D721Med (cell line): ENCODE results near the gene IMPG2.

Source experiments
- DNase-seq: peaks from one replicate; pipeline ENCODE4 v3.0.0; 2011; ENCODE audit warnings: low spot score; ENCODE audit not compliant: insufficient read length
- FAIRE-seq: peaks from 2 replicates; lab custom pipeline; 2011; peaks lifted over from hg19 to GRCh38; lab: Jason Lieb, UNC
- TF ChIP-seq, protein P1 (sequence below): IDR thresholded peaks from 2 replicates; pipeline ENCODE4 v1.5.1; 2012; ENCODE audit warnings: mild to moderate bottlenecking, control low read depth; ENCODE audit not compliant: insufficient read depth; ENCODE audit errors: missing control alignments

Gene IMPG2

GRCh38 chr3:101252945-101253344, 67.4 kb downstream of the IMPG2 start:
- FAIRE-seq (no peak), DNase-seq (no peak)
- TF ChIP-seq, protein P1, sequence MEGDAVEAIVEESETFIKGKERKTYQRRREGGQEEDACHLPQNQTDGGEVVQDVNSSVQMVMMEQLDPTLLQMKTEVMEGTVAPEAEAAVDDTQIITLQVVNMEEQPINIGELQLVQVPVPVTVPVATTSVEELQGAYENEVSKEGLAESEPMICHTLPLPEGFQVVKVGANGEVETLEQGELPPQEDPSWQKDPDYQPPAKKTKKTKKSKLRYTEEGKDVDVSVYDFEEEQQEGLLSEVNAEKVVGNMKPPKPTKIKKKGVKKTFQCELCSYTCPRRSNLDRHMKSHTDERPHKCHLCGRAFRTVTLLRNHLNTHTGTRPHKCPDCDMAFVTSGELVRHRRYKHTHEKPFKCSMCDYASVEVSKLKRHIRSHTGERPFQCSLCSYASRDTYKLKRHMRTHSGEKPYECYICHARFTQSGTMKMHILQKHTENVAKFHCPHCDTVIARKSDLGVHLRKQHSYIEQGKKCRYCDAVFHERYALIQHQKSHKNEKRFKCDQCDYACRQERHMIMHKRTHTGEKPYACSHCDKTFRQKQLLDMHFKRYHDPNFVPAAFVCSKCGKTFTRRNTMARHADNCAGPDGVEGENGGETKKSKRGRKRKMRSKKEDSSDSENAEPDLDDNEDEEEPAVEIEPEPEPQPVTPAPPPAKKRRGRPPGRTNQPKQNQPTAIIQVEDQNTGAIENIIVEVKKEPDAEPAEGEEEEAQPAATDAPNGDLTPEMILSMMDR, result no peak

GRCh38 chr3:101252307-101252706, 68.1 kb downstream of the IMPG2 start:
- DNase-seq (no peak), FAIRE-seq (no peak)
- TF ChIP-seq, protein P1, result no peak

DNA sequence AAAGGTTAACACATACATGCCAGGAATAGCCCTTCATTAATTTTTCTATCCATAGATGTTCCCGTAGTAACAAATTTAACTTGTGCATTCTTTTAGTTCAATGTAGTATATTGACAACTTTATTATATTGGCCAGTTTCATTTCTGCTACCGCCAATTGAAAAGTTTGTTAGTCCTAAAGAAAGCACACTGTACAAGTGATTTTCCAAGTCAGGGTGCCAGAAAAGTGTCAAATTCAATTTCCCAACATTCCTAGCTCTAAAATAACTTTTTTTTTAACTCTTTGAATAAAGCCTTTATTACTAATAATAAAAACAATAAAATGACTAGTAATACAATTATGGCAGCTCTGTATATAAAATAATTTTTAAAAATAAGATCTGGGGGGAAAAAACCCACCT, 68.9 kb downstream of the IMPG2 start:
- DNase-seq (no peak), FAIRE-seq (no peak)
- TF ChIP-seq, protein P1, result no peak

GRCh38 chr3:101249522-101249921, 70.9 kb downstream of the IMPG2 start:
- FAIRE-seq, result no peak
- TF ChIP-seq, protein P1, result no peak

DNA sequence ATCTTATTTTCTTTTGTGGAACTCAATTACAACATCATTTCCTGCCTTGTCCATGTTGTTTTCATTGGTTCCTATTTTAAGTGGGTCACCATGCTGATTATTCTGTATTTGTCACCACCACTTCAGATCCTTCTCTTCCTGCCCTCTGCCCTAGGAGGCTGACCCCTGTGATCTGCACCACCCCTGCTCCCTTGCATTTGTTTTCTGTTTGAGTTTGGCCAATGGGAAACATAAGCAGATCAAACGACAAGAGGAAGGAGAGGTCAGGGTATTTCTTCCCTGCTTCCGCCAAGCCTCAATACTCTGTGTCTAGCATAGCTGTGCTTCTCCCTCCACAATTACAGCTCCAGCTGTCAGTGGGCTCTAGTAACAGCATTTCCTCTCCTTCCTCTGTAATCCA, 71.6 kb downstream of the IMPG2 start:
- TF ChIP-seq, protein P1, result no peak
- no peak for DNase-seq
- FAIRE-seq, result no peak

More at GRCh38 chr3:101249522-101249921, 70.9 kb downstream of the IMPG2 start:
- DNase-seq, result no peak

DNA sequence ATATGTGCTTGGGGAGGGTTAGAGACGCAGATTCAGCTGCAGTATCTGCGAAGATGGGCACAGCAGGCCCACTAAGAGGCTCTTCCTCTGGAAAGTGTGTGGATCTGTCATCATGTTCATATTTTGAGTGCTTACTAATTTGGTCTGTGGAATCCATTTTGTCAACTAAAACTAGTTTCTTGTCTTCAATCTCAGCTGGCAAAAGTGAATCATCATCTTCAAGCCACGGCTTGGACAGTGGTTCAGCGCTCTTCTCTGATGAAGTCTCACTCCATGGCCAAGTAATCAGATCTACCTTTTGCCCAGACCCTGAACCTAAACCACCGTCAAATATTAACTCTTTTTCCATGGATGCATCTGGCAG, 76.2 kb downstream of the IMPG2 start:
- TF ChIP-seq, protein P1, result no peak
- no peak for DNase-seq
- FAIRE-seq, result no peak

DNA sequence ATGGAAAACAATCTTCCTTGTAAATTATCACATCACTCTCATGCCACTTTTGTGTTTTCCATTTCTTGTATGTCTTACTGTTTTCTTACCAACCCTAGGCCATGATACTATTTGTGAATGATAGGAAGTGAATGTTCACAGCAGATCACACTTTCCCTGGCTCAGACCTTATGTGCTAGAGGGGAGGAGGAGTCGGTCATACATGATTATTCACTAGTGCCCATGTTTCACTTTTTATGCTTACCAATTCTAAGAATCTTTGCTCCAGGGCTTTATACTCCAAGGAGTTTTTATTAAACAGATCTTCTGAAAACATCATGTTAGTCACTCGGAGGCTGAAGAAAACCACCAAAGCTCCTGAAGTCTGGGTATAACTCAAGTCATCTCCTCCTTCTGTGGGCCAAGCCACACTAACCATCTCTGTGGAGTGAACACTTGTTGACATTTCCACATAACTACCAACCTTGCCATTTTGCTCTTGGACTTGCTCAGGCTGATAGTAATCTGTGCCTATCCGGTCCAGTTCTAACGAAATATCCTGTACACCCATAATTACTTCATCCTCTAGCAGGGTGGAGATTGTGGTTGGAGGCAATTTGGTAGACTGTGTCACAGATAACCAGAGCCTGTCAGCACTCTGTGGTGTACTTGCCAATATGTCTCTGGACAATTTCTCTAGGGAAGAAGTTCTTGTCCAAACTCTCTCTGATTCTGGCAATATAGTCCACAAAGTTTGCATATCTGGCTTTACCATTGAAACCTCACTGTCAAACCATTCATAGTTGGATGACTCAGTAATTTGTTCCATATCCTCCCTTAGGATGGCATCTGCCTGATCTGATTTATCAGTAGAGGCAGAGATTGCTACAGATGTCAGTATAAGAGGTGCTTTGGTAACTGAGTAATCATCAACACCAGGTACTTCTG, 76.8 kb downstream of the IMPG2 start:
- FAIRE-seq (no peak), DNase-seq (no peak)
- TF ChIP-seq, protein P1, result no peak
